ENCODE data around the gene TMX1.

DNA sequence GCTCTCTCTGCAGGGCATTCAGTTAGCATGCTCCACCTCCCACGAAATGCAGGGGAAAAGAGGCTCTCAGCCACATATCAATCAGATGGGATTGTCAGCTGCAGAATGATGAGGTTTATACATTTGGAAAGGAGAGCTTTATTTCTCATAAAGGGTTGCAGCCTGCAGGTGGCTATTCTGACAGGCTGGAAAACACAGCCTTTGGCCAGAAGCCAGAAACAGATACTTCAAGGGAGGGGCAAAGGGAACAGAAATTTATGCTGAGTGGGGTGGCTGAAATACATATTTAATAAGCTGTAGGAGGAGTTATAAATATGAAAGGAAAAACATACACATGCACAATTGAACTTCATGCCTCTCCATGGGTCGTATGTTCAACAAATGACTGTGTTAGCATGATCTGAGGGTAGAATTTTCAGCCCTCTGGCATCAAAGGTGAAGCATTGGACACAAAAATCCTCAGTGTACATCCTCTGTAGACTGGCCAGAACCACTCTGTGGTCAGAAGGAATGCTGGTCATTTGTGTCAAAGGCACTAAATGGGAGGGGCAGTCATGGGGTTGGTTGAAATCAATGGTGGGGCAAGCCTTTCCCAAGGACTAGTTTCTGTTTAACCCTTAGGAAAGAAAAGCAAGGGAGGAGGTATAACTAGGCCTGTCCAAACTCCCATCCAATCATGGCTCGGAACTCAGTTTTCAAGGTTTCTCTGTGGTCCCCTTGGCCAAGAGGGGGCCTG, 62.4 kb downstream of the TMX1 start:
- TF ChIP-seq, protein P1, sequence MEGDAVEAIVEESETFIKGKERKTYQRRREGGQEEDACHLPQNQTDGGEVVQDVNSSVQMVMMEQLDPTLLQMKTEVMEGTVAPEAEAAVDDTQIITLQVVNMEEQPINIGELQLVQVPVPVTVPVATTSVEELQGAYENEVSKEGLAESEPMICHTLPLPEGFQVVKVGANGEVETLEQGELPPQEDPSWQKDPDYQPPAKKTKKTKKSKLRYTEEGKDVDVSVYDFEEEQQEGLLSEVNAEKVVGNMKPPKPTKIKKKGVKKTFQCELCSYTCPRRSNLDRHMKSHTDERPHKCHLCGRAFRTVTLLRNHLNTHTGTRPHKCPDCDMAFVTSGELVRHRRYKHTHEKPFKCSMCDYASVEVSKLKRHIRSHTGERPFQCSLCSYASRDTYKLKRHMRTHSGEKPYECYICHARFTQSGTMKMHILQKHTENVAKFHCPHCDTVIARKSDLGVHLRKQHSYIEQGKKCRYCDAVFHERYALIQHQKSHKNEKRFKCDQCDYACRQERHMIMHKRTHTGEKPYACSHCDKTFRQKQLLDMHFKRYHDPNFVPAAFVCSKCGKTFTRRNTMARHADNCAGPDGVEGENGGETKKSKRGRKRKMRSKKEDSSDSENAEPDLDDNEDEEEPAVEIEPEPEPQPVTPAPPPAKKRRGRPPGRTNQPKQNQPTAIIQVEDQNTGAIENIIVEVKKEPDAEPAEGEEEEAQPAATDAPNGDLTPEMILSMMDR (IDR thresholded peaks at IDR 0.05), result no peak
- no peak for TF ChIP-seq POLR2A (IDR thresholded peaks at IDR 0.05)

Data from esophagus squamous epithelium (tissue), 4 donors.